Eye (tissue), 1 donor: ENCODE results near the gene PTMS.

Experiments
- DNase-seq: peaks from one replicate; pipeline ENCODE4 v3.0.0-alpha.2; 2015

Gene PTMS

DNA sequence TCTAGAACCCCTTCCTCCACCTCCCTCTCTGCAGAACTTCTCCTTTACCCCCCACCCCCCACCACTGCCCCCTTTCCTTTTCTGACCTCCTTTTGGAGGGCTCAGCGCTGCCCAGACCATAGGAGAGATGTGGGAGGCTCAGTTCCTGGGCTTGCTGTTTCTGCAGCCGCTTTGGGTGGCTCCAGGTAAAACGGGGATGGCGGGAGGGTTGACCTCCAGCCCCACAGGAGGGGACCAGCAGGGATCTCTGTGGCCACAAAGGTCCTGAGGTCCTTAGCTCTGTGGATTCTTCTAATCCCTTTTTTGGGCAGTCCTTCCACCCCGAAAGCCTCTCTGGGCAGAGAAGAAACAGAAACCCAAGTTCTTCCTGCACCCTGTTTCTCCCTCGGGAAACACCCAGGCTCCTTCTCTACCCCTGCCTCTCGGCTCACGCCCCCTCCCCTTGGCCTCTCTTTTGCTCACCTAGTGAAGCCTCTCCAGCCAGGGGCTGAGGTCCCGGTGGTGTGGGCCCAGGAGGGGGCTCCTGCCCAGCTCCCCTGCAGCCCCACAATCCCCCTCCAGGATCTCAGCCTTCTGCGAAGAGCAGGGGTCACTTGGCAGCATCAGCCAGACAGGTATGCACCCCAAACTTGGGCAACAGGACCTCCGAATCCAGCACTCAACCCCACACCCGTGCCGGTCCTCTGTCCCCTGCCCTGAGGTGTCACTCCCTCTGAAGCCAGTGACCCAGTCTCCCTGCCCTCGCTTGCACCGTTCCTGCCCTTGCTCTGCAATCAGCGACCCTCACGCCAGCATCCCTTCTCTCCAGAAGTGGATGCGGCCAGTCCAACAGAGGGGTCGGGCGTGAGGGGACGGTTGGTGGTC, 6.8 kb downstream of the PTMS start:
- no peak for DNase-seq

DNA sequence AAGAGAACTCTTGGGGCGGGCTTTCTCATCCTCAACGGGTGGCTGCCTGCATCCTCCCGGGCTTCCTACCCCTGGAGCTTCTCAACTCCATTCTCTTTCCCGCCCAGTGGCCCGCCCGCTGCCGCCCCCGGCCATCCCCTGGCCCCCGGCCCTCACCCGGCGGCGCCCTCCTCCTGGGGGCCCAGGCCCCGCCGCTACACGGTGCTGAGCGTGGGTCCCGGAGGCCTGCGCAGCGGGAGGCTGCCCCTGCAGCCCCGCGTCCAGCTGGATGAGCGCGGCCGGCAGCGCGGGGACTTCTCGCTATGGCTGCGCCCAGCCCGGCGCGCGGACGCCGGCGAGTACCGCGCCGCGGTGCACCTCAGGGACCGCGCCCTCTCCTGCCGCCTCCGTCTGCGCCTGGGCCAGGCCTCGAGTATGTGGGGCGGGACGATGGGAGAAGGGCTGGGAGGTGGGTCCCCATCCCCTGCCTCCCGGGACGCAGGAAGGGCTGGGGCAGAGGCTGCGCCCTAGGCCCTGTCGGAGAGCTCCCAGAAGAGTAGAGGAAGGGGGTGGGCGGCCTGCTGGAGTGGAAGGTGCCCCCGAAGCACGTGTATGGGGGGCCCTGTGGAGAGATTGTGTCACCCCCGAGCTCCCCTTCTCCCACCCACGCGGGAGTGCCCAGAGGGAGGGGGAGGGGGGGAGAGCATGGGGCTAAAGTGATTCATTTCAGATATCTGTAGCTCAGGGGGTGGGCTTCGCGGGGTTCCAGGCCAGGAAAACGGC, 7.6 kb downstream of the PTMS start:
- peak; percentile 53 for DNase-seq

DNA sequence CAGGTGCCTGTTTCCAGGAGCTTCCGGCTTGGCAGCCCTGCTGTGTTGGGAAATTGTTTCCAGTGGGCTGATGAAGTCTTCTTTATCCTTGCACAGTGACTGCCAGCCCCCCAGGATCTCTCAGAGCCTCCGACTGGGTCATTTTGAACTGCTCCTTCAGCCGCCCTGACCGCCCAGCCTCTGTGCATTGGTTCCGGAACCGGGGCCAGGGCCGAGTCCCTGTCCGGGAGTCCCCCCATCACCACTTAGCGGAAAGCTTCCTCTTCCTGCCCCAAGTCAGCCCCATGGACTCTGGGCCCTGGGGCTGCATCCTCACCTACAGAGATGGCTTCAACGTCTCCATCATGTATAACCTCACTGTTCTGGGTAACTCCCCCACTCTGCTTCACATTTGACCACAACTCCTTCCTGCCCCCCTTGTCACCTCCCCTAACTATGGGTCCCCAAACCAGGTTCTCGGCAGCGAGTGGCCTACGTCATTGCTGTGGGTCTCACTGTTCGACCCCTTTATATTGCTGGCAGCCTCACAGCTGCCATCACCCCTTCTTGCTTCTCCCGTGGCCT, 8.4 kb downstream of the PTMS start:
- no peak for DNase-seq

DNA sequence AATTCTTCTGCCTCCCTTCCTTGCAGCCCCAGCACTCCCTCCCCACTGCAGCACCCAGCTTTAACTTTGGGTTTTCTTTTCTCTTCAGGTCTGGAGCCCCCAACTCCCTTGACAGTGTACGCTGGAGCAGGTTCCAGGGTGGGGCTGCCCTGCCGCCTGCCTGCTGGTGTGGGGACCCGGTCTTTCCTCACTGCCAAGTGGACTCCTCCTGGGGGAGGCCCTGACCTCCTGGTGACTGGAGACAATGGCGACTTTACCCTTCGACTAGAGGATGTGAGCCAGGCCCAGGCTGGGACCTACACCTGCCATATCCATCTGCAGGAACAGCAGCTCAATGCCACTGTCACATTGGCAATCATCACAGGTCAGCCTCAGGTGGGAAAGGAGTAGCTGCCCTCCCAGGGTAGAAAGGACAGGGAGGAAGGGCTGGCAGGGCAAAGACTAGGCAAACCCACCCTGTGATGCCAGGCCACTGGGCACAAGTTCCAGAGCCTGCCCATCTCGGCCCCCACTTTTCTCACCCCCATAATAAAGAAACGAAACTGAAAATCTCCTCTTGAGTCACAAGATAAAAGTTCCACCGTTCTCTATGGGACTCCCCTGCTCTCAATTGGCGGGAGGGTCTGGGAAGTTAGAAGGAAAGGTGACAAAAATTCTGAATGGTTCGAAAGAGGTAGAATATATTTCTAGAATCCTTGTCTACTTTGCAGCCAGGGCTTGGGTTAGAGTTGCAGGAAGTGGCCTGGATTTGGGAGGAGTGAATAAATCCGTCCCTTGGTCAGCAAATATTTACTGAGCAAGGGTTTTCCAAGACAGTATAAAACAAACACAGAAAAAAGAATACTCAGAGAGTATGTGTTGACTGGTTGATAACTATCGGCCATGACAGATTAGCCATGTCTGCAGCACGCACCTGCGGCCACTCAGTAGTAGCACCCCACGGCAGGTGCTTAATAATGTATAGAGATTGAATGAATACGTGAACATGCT, 9.3 kb downstream of the PTMS start:
- DNase-seq, result no peak

DNA sequence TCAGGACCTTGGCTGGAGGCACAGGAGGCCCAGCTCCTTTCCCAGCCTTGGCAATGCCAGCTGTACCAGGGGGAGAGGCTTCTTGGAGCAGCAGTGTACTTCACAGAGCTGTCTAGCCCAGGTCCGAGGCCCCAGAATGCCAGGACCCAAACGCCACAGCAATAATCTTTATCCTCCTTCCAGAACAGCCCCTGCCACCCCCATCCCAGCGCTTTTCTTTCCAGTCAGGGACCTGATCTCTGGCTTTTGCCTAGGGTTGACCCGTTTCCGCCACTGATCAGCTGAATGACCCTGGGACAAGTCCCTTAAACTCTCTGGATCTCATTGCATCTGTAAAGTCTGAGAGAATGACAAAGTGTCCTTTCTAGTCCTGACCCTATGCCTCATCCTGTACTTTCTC, 11.2 kb downstream of the PTMS start:
- DNase-seq, result no peak

DNA sequence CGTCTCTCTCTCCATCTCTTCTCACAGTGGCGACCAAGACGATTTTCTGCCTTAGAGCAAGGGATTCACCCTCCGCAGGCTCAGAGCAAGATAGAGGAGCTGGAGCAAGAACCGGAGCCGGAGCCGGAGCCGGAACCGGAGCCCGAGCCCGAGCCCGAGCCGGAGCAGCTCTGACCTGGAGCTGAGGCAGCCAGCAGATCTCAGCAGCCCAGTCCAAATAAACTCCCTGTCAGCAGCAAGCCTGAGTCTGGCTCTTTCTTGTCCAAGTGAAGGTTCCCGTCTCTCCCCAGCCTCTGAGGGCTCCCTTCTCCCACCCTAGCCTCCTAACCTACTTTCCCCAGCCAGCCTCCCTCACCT, 12.0 kb downstream of the PTMS start:
- no peak for DNase-seq

DNA sequence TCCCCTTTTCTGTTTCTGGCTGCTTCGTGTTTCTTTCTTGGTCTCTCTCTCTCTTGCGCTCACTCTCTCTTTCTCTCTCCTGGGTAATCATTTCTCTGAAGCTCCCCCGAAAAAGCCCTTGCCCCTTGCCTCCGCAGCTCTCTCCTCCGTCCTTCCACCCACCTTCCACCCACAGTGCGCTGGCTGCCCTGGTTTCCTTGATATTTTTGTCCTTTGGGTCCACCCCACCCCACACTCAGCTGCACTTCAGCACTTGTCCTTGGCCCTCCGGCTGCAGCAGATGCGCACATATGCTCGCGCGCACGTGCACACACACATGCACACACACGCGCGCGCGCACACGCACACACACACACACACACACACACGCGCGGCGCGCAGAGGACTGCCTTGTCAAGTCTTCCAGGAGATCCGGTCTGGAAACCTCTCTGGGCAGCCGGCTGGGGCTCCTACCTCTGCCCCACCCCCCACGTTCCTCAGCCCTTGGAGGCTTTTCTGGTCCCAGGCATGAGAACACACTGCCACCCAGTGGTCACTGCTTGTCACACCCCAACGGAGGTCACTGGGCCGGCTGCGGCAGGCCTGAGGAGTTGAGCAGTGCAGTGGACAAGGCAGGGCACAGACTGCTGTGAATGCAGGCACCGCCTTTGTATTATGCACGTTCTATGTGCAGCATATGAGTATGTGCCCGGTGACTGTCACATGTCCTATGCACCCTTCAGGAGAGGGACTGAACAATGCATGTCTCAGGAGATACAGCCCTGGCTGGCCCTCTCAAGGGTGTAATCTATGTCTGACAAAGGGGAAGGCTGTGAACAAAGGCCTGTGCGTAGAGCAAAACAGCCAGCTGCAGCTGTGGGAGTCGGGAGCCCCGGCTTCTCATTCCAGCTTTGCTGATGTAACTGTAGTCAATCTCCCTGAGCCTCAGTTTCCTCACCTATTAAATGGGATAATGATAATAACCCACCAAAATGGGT, 12.7 kb downstream of the PTMS start:
- DNase-seq, result peak; percentile 99

DNA sequence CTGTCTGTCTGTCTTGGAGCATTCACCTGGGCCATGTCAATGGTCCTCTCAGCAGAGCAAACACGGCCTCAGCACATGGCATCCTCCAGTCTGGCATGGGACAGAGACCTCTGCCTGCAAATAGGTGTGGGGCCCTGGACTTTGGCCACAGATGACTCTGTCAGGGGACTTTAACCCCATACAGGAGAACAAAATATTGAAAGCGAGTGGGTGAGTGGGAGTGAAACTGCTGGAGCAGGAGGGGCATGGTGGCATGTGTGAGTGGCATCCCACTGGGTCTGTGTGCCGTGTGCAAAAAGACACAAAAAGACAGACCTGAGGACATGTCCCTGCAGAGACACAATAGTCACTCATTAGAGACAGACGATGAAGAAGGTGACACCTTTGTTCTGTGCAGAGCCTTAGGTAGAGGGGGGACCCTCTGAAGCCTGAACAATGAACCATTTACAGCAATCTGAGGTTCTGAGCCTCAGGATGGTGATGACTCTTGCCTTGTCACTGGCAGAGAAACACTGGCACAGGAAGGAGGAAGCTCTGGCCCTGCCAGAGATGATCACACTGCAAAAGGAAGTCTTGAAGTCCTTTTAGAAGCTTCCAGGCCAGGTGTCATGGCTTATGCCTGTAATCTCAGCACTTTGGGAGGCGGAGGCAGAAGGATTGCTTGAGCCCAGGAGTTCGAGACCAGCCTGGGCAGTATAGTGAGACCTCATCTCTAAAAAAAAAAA, 13.7 kb downstream of the PTMS start:
- no peak for DNase-seq

DNA sequence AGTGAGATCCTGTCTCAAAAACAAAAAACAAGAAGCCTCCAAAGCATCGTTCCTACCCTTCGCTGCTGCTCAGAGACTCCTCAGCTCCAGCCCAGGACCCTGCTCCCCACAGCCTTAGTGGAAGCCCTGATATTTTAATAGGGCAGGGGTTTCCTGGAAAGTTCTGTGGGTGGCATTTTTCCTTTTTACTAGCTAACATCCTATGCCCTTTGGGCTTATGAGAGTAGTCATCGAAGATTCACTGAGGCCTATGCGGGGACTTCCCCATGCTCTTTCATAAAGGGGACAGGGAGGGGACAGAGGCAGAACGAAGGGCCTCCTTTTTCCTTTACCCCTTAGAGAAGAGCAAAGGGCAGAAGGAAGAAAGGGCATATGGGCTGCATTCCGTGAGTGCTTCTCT, 14.4 kb downstream of the PTMS start:
- DNase-seq, result no peak

DNA sequence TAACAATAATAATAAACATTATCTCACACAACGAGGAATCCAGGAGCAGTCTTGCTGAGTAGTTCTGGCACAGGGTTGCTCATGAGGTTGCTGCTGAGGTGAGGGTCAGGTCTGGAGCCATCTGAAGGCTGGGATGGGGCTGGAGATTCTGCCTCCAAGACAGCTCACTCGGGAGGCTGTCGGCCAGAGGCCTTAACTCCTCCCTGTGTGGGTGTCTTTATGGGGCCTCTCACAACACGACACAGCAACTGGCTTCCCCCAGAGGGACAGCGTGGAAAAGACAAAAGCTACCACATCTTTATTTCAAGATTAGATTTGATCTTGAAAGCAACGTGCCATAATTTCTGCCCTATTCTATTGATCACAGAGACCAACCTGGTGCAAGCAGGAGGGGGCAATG, 16.0 kb downstream of the PTMS start:
- no peak for DNase-seq

DNA sequence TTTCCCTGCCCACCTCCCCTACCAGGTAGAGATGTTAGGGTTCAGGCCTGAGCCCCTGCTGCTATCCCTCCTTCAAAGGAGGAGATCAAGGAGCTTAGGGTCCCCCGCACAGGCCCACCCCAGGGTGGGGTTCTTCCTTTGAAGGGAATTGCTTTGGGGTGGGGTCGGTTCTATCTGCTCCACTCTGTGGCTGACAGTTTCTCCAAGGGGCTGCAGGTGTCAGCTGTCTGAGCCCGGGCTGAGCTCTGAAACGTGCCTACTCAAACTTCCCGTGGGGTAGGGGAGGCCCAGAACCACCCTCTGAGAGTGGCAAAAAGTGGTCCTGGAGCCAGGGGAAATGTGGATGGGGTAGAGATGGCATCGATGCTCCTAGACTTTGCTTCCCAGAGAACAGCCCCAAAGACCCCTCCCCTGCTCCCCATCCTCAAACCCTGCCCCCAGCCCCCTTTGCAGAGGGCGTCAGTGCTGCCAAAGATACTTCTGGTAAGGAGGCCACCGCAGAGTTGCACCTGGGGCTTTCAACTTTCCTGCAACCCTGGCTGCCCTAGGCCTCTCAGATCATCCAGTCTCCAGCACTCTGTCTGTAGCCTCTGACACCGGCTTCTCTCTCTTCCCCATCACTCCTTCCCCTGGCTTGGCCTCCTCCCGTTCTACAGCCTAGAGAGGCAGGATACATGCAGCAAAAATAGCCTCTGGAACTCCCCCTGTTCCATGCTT, 16.8 kb downstream of the PTMS start:
- no peak for DNase-seq

DNA sequence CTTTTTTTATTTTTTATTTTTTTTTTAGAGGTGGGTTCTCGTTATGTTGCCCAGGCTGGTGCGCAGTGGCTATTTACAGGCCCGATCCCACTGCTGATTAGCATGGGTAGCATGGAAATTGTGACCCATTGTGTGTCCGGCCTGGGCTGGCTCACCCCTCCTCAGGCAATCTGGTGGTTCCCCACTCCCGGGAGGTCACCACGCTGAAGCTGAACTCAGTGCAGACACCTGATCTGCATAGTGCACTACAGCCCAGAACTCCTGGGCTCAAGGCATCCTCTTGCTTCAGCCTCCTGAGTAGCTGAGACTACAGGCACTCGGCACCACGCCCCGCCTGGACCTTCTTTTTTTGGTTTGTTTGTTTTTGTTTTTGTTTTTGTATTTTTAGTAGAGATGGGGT, 17.7 kb downstream of the PTMS start:
- no peak for DNase-seq

DNA sequence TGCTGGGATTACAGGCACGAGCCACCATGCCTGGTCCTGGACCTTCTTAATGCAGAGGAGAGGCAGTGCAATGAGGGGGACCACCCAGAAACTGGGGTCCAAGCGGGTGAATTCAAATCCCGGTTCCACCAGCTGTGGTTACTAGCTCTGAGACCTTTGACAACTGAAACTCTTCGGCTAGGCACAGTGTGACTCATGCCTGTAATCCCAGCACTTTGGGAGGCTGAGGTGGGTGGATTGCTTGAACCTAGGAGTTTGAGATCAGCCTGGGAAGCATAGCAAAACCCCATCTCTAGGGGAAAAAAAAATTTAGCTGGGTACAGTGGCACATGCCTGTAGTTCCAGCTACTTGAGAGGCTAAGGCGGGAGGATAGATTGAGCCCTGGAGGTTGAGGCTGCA, 18.1 kb downstream of the PTMS start:
- no peak for DNase-seq

DNA sequence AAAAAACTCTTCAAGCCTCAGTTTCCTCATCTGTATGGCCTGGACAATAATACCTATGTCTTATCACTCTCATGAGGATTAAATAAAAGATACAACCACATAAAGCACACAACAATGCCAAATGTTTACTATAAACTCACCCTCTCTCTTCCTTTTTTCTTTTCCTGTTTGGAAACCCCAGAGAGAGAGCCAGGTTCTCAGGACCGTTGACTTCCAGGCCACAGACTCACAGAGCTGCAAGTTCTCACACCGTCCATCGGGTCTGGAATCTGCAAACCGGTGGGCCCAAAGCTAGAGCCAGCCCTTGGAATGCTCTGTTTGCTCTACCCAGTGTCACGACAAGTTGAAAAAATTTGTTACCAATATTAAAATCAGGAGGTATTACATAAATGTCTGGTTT, 18.6 kb downstream of the PTMS start:
- DNase-seq, result no peak

DNA sequence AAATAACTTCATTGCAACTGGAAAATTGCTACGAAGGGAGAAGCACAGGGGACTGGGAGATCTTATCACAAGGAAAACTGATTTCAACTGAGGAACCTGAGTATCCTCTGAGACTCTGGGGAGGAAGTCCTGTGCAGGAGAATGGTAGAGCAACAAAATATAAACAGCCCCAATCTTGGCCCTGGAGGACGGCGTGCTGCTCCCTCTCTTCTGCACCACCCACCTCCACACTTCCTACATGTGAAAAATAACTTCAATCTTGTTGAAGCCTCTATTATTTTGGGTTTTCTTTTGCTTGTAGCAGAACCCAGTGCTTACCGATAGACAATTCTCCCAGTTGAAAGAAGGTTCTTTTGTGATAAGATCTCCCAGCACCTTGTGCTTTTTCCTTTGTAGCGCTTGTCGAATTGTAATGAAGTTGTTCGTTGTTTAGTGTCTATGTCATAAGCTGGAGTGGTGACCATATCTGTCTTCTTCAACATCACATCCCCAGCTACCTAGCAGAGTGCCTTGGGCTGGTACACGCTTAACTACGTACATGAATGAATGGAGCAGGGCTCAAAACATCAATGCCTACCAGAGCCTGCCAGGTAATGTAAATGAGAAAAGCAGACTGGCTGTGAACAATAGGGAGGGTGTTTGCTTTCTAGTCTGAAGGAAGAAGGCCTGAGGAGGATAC, 20.4 kb downstream of the PTMS start:
- DNase-seq, result no peak

DNA sequence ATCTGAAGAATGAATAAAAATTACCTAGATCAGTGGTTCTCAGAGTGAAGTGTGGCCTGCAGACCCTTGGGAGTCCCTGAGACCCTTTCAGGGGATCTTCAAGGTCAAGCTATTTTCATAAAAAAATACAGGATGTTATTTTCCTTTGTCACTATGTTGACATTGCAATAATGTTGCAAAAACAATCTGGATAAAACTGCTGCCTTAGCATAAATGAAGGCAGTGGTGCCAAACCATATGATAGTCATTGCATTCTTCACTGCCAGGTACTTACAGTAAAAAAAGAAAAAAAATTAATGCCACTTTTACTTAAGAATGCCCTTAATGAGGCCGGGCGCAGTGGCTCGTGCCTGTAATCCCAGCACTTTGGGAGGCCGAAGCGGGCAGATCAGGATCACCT, 21.1 kb downstream of the PTMS start:
- no peak for DNase-seq

DNA sequence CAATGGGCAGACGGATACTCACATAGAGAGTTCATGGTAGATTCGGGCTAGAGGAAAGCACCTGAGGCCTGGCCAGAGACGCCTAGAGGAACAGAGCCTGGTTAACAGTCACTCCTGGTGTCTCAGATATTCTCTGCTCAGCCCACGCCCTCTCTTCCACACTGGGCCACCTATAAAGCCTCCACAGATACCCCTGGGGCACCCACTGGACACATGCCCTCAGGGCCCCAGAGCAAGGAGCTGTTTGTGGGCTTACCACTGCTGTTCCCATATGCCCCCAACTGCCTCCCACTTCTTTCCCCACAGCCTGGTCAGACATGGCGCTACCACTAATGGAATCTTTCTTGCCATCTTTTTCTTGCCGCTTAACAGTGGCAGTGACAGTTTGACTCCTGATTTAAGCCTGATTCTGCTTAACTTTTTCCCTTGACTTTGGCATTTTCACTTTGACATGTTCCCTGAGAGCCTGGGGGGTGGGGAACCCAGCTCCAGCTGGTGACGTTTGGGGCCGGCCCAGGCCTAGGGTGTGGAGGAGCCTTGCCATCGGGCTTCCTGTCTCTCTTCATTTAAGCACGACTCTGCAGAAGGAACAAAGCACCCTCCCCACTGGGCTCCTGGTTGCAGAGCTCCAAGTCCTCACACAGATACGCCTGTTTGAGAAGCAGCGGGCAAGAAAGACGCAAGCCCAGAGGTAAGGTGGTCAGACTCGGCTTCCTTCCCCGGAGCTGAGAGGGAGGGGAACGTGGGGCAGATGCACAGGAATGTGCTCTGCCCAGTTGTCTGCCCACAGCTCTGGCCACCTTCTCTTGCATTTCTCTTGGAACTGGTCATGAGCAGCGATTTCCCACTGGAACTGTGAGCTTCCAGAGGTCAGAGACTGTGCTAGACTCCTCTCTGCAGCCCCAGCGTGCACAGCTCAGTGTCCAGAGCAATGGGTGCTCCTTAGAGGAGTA, 23.1 kb downstream of the PTMS start, which contains the start of gene CD4:
Gene CD4, plus strand, starts transcription at position 557 of the 953 bp plus-strand sequence. CDS start 10,611 bp downstream, outside the sequence.
- no peak for DNase-seq

DNA sequence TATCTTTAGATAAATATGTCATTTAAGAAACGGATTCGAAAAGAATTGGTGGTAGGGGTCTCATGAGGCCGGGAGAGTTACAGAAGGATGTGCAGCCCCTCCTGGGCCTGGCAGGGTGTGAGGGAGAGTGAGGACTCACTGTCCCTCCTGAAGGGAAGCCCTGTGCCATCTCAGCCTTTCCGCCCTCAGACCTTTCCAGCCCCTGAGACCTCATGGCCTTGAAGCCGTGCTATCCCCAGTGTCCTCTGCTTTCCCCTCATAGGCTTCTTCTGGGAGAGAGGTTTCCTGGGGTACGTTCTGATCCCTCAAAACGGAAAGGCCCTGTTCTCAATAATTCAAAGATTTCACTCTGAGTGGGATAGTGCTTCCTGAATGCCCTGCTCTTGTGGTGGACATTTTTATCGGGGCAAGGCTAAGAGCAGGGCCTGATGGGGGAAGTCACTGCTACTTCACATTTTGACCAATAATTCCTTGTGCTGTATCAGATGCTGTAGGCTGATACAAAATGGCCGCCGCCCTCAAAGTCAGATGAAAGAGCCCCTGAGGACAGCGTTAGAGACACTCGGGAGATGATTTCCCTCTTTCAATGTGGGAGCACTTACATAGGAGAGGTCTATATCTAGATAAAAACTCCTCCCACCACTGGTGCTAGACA, 24.5 kb downstream of the PTMS start:
- DNase-seq, result no peak
